Posterior vena cava (tissue), 2 donors: ENCODE measurements around the gene PIK3CB. TPM values are rescaled to one million over a fixed set of nuclear protein-coding genes. Genes with fewer than 3 reads are reported as not detected.
A peak's percentile ranks its signal among the peaks of the same experiment; 100 is the strongest.

Source experiments
- DNase-seq: peaks from one replicate; pipeline ENCODE4 v3.0.0-alpha.2; 2020; ENCODE audit warnings: low spot score
- intact Hi-C, 2 donors: fragments of 100-400 bp; cut with DNase I; formaldehyde crosslinking; loops; one replicate each; pipeline versions ENCODE4 v1.14.1 to v1.14.2; 2022 to 2023
- long read RNA-seq, 2 donors: library from polyadenylated mRNA; unstranded; transcript quantifications; one replicate each; pipeline ENCODE4 v2.0.0, GENCODE V29; 2020 to 2021
- total RNA-seq, 2 donors: library from RNA; stranded (reverse); fragmentation: NEBNext Ultra II Directional; extraction: Animal tissue kit (Norgen Biotek cat#: 25700); gene quantifications; one replicate each; pipeline ENCODE4 v1.2.1, GENCODE V29; 2021
- donor health status: DM: yes; HTN: yes; CAD: no.
- donor health status: DM: yes; HTN: yes; CAD: no.

Gene PIK3CB
- 10 to 100 TPM; 15.4 to 21.1 TPM for total RNA-seq
- long read RNA-seq, donor 1, full-length matches to known transcripts: 2 of 6 reads
- long read RNA-seq, donor 1, partial matches to known transcripts: 1 of 6 reads
- long read RNA-seq, donor 1, other reads (novel, unspliced or antisense): 3 of 6 reads
- long read RNA-seq, donor 2, partial matches to known transcripts: 3 of 5 reads
- long read RNA-seq, donor 2, other reads (novel, unspliced or antisense): 2 of 5 reads

DNA sequence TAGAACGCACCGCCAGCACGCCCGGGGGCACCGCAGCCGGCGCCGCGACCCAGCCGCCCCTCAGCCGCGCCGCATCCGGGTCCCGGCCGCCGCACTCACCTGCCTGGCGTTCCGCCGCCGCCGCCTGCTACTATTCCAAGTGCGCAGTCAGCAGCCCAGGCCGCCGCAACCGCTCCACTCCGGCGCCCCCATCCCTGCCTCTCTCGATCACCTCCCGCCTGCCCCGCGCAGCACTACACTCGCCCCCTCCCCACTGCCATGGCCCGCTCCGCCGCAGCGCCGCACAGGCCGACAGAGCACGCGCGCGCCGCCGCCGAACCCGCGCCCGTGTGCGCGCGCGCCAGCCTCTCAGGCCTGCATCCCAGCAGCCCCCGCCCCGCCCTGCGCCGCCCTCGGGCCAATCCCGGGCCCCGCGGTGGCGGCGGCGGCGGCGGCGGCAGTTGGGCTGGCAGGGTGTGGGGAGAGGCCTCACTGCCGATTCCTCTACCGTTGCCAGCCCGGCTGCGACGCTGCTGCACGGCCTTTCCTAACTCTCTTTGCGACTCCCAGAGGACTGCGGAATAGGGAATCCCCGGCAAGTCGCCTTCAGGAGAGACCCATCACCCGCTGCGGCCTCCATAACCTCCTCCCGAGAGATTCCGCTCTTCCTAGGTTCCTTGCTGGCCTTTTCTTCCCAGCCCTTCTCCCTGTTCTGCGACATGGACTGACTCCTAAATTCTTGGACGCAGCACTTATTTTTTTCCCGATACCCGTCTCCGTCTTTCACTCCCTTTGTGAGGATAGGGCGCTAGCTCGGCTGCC lies at the start of gene PIK3CB:
Gene PIK3CB (minus strand): TSS at position 333 of the 801 bp plus-strand sequence. CDS start 75,585 bp downstream, outside the sequence.
- intact Hi-C loops: no loop called here

DNA sequence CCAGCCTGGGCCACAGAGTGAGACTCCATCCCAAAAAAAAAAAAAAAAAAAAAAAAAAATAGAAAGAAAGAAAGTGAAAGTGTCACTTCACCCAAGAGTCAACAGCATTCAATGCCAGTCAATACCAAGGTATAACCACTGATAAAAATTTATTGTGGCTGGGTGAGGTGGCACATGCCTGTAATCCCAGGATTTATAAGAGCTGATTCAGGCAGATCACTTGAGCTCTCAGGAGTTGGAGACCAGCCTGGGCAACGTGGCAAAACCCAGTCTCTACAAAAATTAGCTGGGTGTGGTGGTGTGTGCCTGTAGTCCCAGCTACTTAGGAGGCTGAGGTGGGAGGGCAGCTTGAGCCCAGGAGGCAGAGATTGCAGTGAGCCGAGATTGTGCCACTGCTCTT lies 46.5 kb upstream of the PIK3CB start:
- intact Hi-C loops: no loop called here

More for the DNA sequence above, at the start of gene PIK3CB:
- DNase-seq: peak; percentile 97

DNA sequence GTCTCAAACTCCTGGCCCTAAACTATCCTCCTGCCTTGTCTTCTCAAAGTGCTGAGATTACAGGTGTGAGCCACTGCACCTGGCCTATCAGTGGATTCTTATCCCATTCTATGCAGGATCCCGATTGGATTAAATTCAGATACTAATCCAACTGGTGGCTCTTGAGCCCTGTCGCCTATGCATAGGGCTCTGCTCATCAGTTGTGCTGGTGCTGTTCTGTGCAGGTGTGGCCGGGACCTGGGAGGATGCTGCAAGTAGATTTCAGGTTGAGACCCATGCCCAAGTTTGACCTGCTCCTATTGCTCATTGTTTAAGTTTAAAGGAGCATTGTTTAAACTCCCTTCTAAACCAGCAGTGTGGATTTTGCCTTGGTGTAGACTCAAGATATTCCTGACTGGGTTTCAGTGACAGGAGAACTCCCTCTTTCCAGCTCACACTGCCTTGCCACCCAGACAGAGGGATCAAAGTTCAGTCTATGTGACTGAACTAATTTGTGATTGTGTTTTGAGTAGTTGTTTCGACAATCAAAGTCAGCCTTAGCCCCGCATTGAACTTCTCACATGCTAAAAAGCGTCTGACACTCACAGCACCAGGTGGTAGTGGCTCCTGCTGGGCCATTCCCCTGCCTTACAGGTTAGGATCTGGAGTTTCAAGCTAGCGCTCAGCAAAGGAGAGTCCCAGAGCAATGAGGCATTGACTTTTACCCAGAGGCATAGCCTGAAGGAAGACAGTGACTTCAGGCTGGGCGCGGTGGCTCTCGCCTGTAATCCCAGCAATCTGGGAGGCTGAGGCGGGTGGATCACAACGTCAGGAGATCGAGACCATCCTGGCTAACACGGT lies 45.0 kb upstream of the PIK3CB start:
- no peak for DNase-seq
- intact Hi-C loops: no loop called here

More for the DNA sequence above, 46.5 kb upstream of the PIK3CB start:
- no peak for DNase-seq

DNA sequence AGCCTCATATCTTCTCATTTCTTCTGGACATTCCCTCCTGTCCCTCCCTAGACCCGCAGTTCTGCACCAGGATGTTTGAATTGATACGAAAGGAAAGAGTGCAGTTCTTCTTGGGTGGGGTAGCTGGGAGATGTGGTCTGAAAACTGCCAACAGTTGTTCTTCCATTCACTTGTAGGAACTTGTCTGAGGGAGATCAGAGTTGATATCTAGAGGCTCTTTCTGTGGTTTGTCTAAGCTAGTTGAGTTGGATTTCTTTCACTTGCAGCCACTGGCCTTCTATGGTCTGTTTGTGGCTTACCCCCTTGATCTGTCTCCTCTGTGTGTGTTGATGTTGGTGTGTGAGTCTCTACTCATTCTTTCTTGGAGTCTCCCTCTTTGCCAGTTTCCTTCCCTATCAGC lies 42.5 kb upstream of the PIK3CB start:
- no peak for DNase-seq
- intact Hi-C loops: no loop called here

DNA sequence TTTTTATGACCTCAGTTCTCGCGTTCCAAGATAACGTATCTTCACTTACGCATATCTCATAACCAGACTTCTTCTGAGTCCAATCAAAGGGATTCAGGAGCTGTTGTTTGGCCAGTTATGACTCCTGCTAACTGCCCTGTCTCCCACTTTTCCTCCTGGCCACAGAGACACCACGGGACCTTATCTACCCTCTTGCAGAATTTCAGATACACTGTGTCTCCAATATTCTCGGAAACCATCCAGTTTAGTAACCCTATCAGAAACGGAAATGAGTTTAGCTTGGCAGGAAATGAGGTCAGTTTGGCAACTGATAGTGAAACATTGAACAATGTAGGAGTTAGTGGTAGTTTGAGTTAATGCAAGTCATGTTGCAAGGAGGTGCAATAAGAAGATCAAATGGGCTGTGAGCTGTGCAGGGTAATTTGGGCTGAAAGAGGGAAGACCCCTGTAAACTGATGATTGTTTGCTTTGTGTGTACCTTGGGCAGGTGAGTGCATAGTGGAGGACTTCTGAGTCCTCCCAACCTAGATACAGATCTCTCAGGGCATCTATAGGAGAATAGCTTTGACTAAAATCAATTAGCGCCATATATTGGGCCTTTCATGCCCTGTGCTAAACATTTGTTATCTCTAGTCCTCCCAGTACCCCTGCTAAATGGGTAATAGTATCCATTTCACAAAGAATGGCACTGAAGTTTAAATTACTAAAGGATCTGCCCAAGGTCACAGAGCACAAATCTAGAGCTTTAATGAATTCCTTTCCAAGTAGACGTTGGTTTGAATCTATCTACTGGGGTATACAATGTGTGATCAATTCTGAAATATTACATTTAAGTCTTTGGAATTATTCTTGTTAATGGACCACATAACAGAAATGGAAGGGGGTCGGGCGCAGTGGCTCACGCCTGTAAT lies 41.3 kb upstream of the PIK3CB start:
- intact Hi-C loops: no loop called here
- DNase-seq: no peak

DNA sequence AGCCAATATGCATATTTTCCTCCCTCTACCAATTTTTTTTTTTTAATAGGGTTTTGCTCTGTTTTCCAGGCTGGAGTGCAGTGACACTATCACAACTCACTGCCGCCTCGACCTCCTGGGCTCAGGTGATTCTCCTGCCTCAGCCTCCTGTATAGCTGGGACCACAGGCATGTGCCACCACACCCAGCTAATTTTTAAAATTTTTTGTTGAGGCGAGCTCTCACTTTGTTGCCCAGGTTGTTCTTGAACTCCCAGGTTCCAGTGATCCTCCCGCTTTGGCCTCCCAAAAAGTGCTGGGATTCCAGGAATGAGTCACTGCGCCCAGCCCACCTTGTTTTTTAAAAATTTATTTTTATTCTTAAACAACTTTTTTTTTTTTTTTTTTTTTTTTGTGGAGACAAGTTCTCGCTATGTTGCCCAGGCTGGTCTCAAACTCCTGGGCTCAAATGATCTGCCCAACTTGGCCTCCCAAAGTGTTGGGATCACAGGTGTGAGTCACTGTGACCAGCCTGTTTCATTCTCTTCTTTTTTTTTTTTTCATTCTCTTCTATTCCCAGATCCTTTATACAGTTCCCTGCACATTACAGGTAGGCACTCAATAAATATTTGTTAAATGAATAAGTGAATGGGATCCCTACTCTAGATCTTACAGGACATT lies 40.5 kb upstream of the PIK3CB start:
- intact Hi-C loops: no loop called here
- DNase-seq: no peak

DNA sequence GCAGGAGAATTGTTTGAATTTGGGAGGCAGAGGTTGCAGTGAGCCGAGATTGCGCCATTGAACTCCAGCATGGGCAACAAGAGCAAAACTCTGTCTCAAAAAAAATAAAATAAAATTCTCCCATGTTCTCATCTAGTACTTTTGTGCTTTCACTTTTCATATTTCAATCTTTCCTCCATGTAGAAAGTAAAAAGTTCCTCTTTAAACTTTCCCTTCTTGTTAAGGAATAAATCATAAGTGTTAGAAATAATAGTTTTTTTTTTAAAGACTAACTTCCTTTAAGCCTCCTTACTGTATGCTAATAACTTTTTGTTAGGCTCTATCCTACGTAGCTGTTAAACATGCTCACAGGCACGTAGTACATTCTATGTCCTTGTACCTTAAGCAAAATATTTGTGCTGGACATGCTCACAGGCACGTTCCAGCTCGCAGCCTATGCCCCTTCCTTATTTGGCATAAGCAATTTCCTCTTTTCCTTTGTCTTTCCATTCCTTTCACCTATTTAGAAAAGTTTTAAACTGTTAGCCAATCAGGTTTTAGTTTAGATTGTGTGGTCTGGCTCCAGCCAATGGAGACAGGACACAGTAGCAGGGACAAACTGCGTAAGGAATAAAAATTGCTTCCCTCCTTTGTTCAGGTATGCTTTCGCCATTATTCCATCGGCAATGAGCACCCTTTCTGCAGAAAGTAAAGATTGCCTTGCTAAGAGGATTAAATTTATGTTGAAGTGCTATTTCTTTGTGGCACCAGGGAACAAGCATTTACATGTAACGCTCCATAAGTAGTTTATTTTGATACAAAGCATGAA lies 38.9 kb upstream of the PIK3CB start:
- no peak for DNase-seq
- intact Hi-C loops: no loop called here

DNA sequence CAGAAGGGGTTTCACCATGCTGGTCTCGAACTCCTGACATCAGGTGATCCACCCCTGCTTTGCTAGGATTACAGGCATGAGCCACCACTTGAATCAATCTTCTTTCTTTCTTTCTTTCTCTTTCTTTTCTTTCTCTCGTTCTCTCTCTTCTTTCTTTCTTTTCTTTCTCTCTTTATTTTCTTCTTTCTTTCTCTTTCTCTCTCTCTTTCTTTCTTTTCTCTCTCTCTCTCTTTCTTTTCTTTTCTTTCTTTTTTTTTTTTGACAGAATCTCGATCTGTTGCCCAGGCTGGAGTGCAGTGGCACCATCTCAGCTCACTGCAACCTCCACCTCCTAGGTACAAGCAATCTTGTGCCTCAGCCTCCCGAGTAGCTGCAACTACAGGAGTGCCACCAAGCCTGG lies 37.9 kb upstream of the PIK3CB start:
- DNase-seq: no peak
- intact Hi-C loops: no loop called here

DNA sequence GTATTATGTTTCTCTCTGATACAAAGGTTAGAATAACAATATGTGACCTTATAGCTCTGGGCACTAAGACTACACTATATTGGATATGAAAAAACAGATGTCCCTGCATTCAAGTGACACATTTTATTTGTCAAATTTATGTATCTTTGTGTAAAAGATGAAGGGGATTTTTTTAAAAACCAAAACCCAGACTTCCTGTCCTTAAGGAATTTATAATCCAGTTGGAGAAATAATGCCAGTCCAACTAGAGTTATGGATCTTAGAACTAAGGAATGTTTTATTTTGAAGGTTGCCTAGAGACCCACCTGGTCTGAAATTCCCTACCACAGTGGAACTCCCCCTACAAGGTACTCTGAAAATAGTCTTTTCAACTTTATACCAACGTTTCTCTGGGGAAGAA lies 33.3 kb upstream of the PIK3CB start:
- intact Hi-C loops: no loop called here
- DNase-seq: no peak

DNA sequence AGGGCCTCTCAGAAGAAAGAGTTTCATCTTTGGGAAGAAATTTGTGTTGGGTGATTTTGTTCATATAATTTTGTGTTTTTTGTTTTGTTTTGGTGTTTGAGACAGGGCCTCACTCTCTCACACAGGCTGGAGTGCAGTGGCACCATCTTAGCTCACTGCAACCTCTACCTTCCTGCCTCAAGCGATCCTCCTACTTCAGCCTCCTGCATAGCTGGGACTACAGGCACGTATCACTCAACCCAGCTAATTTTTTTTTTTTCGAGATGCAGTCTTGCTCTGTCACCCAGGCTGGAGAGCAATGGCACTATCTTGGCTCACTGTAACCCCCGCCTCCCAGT lies 29.0 kb upstream of the PIK3CB start:
- intact Hi-C loops: no loop called here
- DNase-seq: no peak

DNA sequence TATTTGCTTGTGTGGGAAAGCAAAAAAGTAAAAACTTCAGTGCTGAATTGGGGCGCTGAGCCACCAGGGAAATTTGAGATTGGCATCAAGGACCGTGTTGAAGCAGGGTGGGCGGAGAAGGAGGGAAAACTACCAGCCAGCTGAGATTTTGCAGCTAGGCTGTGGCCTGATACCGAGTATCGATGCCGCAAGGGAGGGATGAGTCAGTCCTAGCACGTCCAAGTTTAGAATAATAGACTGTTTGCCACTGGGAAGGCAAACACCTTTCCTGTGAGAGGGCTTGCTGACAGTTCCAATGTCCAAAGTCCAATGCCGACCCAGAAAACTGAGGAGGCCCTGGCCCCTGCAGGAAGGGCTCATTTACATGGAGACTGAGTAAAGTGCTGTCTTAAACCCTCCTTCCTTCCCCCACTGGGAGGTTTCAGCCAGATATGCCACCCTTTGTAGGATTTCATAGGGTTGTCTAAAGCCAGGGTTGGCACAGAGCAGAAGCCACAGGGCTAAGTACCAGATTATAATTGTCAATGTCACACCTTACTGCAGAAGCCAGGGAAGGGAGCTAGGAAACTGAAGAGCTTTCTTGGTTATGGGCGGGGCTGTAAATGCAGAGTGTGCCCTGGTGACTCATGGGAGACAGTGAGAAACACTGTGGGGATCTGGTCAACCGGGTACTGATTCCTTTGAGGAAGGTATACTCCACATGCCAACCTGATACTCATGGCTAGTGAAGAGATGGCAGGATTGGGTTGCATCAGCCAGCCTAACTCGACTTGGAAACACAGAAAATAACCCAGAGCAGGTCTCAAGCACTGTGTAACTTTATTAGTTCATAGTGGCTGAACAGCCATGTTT lies 28.4 kb upstream of the PIK3CB start:
- intact Hi-C loops: no loop called here
- no peak for DNase-seq

DNA sequence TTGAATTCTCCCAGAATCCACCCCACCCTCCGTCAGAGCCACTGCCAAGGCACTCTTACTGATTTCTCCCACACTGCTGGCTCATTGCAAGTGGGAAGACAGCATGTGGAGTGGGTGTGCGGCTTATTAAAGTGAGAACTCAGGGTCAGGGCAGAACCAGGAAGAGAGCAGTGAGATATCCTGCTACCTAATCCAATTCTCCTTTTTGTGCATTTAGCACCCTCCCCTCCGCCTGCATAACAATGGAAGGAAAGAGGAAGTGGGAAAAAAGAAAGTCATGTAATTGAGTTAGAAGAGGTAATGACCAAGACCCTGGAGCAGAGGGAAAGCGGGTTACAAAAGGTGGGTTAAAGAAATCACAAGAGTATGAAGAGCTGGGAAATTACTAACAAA lies 27.8 kb upstream of the PIK3CB start:
- no peak for DNase-seq
- intact Hi-C loops: no loop called here

DNA sequence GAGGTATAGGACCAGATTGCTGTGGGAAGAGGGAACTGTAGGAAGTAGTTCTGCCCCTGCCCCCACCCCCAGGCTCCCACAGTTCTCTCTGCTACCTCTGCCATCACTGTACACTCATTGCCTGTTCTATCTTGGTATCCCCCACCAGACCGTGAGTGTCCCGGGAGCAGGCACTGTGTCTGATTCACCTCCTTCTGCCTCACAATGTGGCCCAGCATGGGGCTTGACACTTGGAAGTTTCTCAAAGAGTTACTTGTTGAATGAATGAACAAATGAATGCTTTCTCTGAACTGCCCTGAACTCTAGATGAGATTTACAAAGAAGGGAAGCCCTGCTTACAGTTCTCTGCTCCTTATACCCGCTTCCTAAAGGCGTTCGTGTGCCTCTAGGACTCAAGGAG lies 27.1 kb upstream of the PIK3CB start:
- no peak for DNase-seq
- intact Hi-C loops: loop anchor here in 1 of 2 donors (2.0 kb wide), 1 partner anchor 79 kb away; no protein-coding TSS in a partner anchor

DNA sequence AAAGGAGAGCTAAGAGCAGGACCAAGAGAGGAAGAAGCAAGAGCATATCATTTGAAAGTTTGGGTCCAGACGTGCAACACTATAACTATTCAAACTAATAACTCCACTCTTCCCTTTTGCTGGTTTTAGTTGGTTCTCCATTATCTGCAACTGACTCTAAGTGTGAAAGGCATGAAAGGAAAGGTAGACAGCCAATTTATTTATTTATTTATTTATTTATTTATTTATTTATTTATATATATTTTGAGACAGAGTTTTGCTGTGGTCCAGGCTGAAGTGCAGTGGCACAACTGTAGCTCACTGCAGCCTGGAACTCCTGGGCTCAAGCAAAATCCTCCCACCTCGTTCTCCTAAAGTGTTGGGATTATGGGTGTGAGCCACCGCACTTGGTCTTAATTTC lies 22.1 kb upstream of the PIK3CB start:
- intact Hi-C loops: no loop called here

DNA sequence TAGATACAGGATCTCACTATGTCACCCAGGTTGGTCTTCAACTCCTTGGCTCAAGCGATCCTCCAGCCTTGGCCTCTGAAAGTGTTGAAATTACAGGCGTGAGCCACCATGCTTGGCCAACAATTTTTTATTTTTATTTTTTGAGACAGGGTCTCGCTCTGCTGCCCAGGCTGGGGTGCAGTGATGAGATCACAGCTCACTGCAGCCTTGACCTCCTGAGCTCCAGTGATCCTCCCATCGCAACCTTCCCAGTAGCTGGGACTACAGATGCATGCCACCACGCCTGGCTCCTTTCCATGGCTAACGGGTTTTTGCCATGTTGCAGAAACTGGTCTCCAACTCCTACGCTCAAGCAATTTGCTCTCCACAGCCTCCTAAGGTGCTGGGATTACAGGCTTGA lies 20.2 kb upstream of the PIK3CB start:
- no peak for DNase-seq
- intact Hi-C loops: no loop called here

More for the DNA sequence above, 22.1 kb upstream of the PIK3CB start:
- DNase-seq: no peak

DNA sequence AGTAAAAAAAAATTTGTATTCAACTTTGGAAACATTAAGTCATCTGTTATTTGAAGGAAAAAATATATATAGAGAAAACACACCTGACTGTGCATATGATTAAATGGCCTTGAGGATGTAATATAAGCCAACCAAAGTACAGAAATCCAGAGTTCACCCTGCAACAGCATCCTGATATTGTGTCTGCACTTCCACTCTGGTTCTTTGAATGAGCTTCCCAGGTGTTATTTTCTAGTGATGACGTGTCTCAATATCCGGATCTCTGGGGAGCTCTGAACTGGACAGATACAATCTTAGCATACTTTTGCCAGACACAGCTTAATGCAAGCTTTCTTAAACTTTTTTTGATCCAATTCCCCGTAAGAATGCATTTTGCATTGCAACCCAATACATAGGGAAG lies 19.5 kb upstream of the PIK3CB start:
- intact Hi-C loops: no loop called here

DNA sequence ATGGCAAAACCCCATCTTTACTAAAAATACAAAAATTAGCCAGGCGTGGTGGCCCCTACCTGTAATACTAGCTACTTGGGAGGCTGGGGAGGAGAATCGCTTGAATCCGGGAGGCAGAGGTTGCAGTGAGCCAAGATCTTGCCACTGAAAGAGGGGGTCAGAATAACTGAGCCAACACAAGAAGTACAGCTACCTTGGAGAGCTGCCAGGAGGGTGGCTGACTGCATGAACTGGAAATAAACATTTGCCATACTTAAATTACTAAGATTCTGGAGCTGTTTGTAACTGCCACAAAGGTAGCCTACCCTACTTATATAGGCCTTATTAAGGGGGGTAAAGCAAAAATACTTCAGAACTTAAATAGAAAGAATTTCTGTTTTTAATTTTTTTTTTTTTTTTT lies 15.4 kb upstream of the PIK3CB start:
- intact Hi-C loops: no loop called here
- DNase-seq: no peak

More for the DNA sequence above, 19.5 kb upstream of the PIK3CB start:
- no peak for DNase-seq
